HepG2 (cell line): ENCODE data around the gene SMARCB1. TPM values are rescaled to one million over a fixed set of nuclear protein-coding genes. Genes with fewer than 3 reads are reported as not detected.

Experiments used
- BRD4 ChIP-seq: sonication (generic); formaldehyde crosslinking; IDR thresholded peaks from 2 replicates; pipeline ENCODE4 v1.4.0; 2020; ENCODE audit warnings: missing genetic modification reagents
- ETS1 ChIP-seq: sonication (generic); formaldehyde crosslinking; IDR thresholded peaks from 2 replicates; pipeline ENCODE4 v1.4.0; 2020; ENCODE audit warnings: missing genetic modification reagents
- GATA4 ChIP-seq: sonication (generic); IDR thresholded peaks from 2 replicates; pipeline ENCODE4 v1.6.1; 2016; ENCODE audit warnings: antibody characterized with exemption, low read depth, borderline replicate concordance
- GTF3A ChIP-seq: sonication (generic); formaldehyde crosslinking; conservative IDR thresholded peaks from 2 replicates; pipeline ENCODE4 v1.4.0; 2020; ENCODE audit warnings: mild to moderate bottlenecking, missing genetic modification reagents
- KMT2A ChIP-seq: sonication (generic); formaldehyde crosslinking; IDR thresholded peaks from 2 replicates; pipeline ENCODE4 v1.4.0; 2020; ENCODE audit warnings: missing genetic modification reagents
- NR0B2 ChIP-seq: sonication (generic); formaldehyde crosslinking; IDR thresholded peaks from 2 replicates; pipeline ENCODE4 v1.4.0; 2020; ENCODE audit warnings: mild to moderate bottlenecking, missing genetic modification reagents
- PRDM10 ChIP-seq: sonication (generic); formaldehyde crosslinking; IDR thresholded peaks from 2 replicates; pipeline ENCODE4 v1.4.0; 2020; ENCODE audit warnings: low read depth, missing genetic modification reagents
- ZNF501 ChIP-seq: sonication (generic); formaldehyde crosslinking; IDR thresholded peaks from 2 replicates; pipeline ENCODE4 v1.5.1; 2020; ENCODE audit warnings: mild to moderate bottlenecking, moderate library complexity, missing genetic modification reagents
- ZNF629 ChIP-seq: sonication (generic); formaldehyde crosslinking; conservative IDR thresholded peaks from 2 replicates; pipeline ENCODE4 v1.5.0; 2020; ENCODE audit warnings: missing genetic modification reagents
- ZNF839 ChIP-seq: sonication (generic); formaldehyde crosslinking; IDR thresholded peaks from 2 replicates; pipeline ENCODE4 v1.4.0; 2020; ENCODE audit warnings: missing genetic modification reagents, mild to moderate bottlenecking, borderline replicate concordance
- ZSCAN30 ChIP-seq: sonication (generic); formaldehyde crosslinking; IDR thresholded peaks from 2 replicates; pipeline ENCODE4 v1.5.0; 2020; ENCODE audit warnings: mild to moderate bottlenecking, missing genetic modification reagents
- polyA plus RNA-seq, 8 experiments: library from polyadenylated mRNA; depleted of rRNA in 3 of 8; stranded (reverse) in 7 of 8; unstranded in 1 of 8; fragments of >200 nt; fragmentation: Illumina TruSeq in 4 of 8; extraction: Trizol in 4 of 8; gene quantifications; 2 replicates each; pipeline versions ENCODE4 v1.2.1 to v1.2.3, GENCODE V29; 2011 to 2016; ENCODE audit warnings: low read depth in 4 of 8, missing spikeins in 1 of 8, mixed read lengths in 1 of 8; ENCODE audit not compliant: insufficient read depth in 1 of 8
- total RNA-seq, 5 experiments: library from RNA; depleted of rRNA; stranded (reverse); fragments of >200 nt; fragmentation: Illumina TruSeq; extraction: Trizol; gene quantifications; 2 replicates each; pipeline ENCODE4 v1.2.3, GENCODE V29; 2016; ENCODE audit warnings: low read depth in 1 of 5
- TF ChIP-seq, protein P1 (sequence below): sonication (generic); formaldehyde crosslinking; IDR thresholded peaks from 2 replicates; pipeline ENCODE4 v1.5.0; 2020; ENCODE audit warnings: mild to moderate bottlenecking, missing genetic modification reagents
- TF ChIP-seq, protein P2 (sequence below): fragments of 450-650 bp; IDR thresholded peaks from 2 replicates; pipeline ENCODE4 v1.6.1; 2017; ENCODE audit warnings: mild to moderate bottlenecking
- TF ChIP-seq, protein P3 (sequence below): sonication (generic); formaldehyde crosslinking; IDR thresholded peaks from 2 replicates; pipeline ENCODE4 v1.4.0; 2020; ENCODE audit warnings: mild to moderate bottlenecking, missing genetic modification reagents

The SMARCB1 gene
- total and polyA plus RNA-seq, 2 of the 13 experiments (the other 11 are each of a cell fraction or from before 2014, with no cell fraction given), result 74.0 to 166 TPM

DNA sequence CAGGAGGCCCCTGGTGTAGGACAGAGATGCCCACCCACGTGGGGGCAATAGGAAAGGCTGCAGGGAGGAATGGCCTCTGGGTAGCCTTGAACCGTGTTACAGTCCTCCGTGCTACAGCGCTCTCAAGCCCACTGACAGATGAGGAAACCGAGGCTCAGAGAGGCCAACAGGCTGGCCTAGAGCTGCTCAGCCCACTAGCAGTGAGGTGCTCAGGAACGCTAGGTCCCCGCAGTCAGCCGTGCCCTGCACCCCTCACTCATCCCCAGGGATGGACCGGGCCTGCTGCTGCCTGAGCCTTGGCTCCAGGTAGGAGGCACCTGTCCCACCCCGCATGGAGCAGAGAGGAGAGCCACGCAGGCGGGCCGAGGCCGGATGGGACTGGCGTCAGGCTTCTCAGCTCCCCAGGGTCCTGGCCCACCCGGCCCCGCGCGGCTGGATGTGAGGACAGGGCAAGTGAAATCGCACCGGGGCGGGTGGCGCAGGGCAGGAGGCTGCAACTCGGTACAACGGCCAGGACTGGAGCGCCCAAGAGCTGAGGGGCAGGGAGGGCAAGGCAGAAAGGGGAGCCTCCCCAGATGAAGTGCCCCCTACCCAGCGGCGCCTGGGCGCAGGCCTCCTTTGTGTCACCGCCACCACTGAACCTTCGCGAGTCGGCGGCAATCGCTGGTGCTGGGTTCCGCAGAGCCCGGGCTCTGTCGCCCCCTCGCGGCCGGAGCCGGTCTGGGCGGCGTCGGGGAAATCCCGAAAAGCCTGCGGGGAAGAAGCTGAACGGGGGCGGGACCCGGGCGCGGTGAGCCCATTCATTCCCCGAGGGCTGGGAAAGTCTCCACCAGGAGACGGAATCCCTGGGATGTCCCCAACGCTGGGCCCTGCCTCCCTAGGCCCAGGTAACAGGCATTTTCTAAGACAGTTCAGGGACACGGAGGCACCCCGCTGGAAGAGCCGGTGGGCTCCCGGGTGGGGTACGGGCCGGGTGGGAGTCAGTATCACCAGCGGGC lies 62.5 kb downstream of the SMARCB1 start (continued):
- TF ChIP-seq NR0B2 (no peak), KMT2A (CRISPR knock-in tag) (peak; percentile 58; the same call in 1 of the 2 replicates), ZNF839 (CRISPR knock-in tag) (no peak), ZSCAN30 (no peak), GATA4 (no peak), ETS1 (CRISPR knock-in tag) (no peak), ZNF501 (CRISPR knock-in tag) (peak; percentile 75; the same call in 1 of the 2 replicates), GTF3A (no peak), BRD4 (CRISPR knock-in tag) (no peak), PRDM10 (CRISPR knock-in tag) (peak; percentile 58; the same call in 1 of the 2 replicates), ZNF629 (CRISPR knock-in tag) (peak; percentile 65)
- TF ChIP-seq, protein P1, sequence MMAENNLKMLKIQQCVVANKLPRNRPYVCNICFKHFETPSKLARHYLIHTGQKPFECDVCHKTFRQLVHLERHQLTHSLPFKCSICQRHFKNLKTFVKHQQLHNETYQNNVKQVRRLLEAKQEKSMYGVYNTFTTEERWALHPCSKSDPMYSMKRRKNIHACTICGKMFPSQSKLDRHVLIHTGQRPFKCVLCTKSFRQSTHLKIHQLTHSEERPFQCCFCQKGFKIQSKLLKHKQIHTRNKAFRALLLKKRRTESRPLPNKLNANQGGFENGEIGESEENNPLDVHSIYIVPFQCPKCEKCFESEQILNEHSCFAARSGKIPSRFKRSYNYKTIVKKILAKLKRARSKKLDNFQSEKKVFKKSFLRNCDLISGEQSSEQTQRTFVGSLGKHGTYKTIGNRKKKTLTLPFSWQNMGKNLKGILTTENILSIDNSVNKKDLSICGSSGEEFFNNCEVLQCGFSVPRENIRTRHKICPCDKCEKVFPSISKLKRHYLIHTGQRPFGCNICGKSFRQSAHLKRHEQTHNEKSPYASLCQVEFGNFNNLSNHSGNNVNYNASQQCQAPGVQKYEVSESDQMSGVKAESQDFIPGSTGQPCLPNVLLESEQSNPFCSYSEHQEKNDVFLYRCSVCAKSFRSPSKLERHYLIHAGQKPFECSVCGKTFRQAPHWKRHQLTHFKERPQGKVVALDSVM (CRISPR knock-in tag), result peak; percentile 55; the same call in 1 of the 2 replicates
- TF ChIP-seq, protein P2, sequence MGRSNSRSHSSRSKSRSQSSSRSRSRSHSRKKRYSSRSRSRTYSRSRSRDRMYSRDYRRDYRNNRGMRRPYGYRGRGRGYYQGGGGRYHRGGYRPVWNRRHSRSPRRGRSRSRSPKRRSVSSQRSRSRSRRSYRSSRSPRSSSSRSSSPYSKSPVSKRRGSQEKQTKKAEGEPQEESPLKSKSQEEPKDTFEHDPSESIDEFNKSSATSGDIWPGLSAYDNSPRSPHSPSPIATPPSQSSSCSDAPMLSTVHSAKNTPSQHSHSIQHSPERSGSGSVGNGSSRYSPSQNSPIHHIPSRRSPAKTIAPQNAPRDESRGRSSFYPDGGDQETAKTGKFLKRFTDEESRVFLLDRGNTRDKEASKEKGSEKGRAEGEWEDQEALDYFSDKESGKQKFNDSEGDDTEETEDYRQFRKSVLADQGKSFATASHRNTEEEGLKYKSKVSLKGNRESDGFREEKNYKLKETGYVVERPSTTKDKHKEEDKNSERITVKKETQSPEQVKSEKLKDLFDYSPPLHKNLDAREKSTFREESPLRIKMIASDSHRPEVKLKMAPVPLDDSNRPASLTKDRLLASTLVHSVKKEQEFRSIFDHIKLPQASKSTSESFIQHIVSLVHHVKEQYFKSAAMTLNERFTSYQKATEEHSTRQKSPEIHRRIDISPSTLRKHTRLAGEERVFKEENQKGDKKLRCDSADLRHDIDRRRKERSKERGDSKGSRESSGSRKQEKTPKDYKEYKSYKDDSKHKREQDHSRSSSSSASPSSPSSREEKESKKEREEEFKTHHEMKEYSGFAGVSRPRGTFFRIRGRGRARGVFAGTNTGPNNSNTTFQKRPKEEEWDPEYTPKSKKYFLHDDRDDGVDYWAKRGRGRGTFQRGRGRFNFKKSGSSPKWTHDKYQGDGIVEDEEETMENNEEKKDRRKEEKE, result no peak
- TF ChIP-seq, protein P3, sequence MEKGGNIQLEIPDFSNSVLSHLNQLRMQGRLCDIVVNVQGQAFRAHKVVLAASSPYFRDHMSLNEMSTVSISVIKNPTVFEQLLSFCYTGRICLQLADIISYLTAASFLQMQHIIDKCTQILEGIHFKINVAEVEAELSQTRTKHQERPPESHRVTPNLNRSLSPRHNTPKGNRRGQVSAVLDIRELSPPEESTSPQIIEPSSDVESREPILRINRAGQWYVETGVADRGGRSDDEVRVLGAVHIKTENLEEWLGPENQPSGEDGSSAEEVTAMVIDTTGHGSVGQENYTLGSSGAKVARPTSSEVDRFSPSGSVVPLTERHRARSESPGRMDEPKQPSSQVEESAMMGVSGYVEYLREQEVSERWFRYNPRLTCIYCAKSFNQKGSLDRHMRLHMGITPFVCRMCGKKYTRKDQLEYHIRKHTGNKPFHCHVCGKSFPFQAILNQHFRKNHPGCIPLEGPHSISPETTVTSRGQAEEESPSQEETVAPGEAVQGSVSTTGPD (CRISPR knock-in tag), result no peak
